SU-DHL-6 (cell line): ENCODE data around the gene CEP164.

Experiments
- H2AFZ ChIP-seq: fragments of 200-600 bp; sonication (generic); 2 replicates; pipeline ENCODE4 v1.6.1; 2014; ENCODE audit warnings: low read depth, mild to moderate bottlenecking, moderate library complexity, mixed read lengths, antibody characterized with exemption, low read length; ENCODE audit not compliant: severe bottlenecking
- H3F3A ChIP-seq: fragments of 200-600 bp; shearing (Covaris generic); 2 replicates; pipeline ENCODE4 v1.6.0; 2016; ENCODE audit warnings: antibody characterized with exemption, mild to moderate bottlenecking; ENCODE audit not compliant: insufficient read depth
- H3K27ac ChIP-seq: fragments of 200-600 bp; sonication (generic); 2 replicates; pipeline ENCODE4 v1.5.1; 2016; ENCODE audit warnings: low read depth, mild to moderate bottlenecking, low read length, moderate library complexity, mixed read lengths
- H3K27me3 ChIP-seq: fragments of 200-600 bp; sonication (generic), shearing (Covaris generic); 2 replicates; pipeline ENCODE4 v1.6.0; 2014; ENCODE audit warnings: mild to moderate bottlenecking, low read length
- H3K36me3 ChIP-seq: fragments of 200-600 bp; sonication (generic); 2 replicates; pipeline ENCODE4 v1.6.1; 2014; ENCODE audit warnings: mild to moderate bottlenecking, low read length, mixed read lengths
- H3K4me2 ChIP-seq: fragments of 300-600, 200-600 bp; shearing (Covaris generic), sonication (generic); 2 replicates; pipeline ENCODE4 v1.6.0; 2014; ENCODE audit warnings: low read length, low read depth, mild to moderate bottlenecking; ENCODE audit not compliant: poor library complexity, severe bottlenecking
- H3K4me3 ChIP-seq: fragments of 200-600 bp; sonication (generic); 2 replicates; pipeline ENCODE4 v1.5.1; 2014; ENCODE audit warnings: antibody characterized with exemption, low read length, mild to moderate bottlenecking, mixed read lengths; ENCODE audit not compliant: insufficient read depth, poor library complexity, severe bottlenecking
- H3K79me2 ChIP-seq: fragments of 200-600 bp; sonication (generic); 2 replicates; pipeline ENCODE4 v1.6.1; 2014; ENCODE audit warnings: mild to moderate bottlenecking, low read length, moderate library complexity; ENCODE audit not compliant: insufficient read depth
- H3K9ac ChIP-seq: fragments of 200-600 bp; sonication (generic); 2 replicates; pipeline ENCODE4 v1.7.0; 2014; ENCODE audit warnings: mild to moderate bottlenecking, low read length
- H3K9me2 ChIP-seq: fragments of 200-600 bp; sonication (generic); replicated peaks from 2 replicates; pipeline ENCODE4 v1.6.1; 2014; ENCODE audit warnings: low read length; ENCODE audit not compliant: insufficient read depth
- H3K9me3 ChIP-seq: fragments of 200-600 bp; sonication (generic); 2 replicates; pipeline ENCODE4 v1.6.1; 2014; ENCODE audit warnings: low read length, mixed read lengths; ENCODE audit not compliant: insufficient read depth
- H4K20me1 ChIP-seq: fragments of 200-600 bp; sonication (generic); 2 replicates; pipeline ENCODE4 v1.6.1; 2014; ENCODE audit warnings: low read depth, mild to moderate bottlenecking, antibody characterized with exemption, low read length, moderate library complexity, mixed read lengths
- EZH2phosphoT487 ChIP-seq: fragments of 200-600 bp; sonication (generic), shearing (Covaris generic); conservative IDR thresholded peaks from 2 replicates; pipeline ENCODE4 v1.6.1; 2018; ENCODE audit warnings: mild to moderate bottlenecking, antibody characterized with exemption, low read length, moderate library complexity, mixed read lengths
- TF ChIP-seq, protein P1 (sequence below): fragments of 200-600 bp; sonication (generic); IDR thresholded peaks from one replicate; pipeline ENCODE4 v1.5.1; 2017; ENCODE audit warnings: antibody characterized with exemption, mild to moderate bottlenecking, low read length, moderate library complexity; ENCODE audit not compliant: insufficient read depth, poor library complexity, severe bottlenecking

Gene CEP164

DNA sequence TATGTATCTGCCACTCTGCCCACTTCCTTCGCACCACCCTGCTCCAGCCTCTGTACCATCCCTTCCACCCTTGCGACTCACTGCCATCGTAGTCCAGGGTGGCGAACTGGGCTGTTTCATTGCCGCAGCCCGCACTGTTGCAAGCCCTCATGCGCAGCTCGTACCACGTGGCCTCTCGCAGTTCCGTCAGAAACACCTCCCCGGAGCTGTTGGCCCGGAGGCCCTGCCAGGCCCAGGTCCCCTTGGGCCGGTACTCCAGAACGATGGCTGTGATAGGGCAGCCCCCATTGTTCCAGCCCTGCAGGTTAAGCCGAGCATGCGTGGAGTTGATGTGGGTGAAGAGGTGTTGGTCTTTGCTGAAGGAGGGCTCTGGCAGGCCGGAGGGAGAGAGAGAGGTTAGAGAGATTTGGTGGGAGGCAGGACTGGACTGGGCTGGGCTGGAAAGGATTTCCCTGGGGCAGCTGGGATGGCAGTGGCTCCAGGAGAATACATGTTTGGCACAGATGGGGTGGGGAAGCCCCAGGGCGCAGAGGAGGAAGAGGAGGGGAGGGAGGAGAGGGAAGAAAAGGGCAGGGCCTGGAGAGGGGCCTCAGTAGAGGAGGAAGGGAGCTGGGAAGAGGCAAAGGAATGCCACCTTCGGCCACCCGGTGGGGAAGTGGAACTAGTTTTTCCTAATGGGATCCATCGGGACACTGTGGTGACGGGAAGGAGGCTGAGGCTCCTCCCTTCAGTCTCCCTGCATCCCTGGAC lies 109.6 kb downstream of the CEP164 start:
- no peak overlapping the region for H2AFZ ChIP-seq
- no peaks in the 10 kb centered on the region for H3K9me3 ChIP-seq
- H4K20me1 ChIP-seq = no peaks in the 10 kb centered on the region

DNA sequence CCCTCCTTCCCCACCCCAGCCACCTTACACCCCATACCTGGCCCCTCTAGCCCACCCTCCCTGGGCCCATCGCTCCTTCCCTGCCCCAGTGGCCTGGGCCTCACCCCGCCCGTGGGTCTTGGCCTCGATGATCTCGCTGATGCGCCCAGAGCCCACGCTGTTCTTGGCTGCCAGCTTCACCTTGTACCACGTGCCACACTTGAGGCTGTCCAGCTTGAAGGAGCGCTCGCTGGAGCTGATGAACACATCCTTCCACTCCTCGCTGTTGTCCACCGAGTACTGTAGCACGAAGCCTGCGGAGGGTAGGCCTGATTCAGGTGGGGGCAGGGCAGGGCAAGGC lies 110.1 kb downstream of the CEP164 start:
- no peaks in the 10 kb centered on the region for H3K79me2 ChIP-seq
- no peak overlapping the region for H2AFZ ChIP-seq
- no peaks in the 10 kb centered on the region for H4K20me1 ChIP-seq
- TF ChIP-seq, protein P1, sequence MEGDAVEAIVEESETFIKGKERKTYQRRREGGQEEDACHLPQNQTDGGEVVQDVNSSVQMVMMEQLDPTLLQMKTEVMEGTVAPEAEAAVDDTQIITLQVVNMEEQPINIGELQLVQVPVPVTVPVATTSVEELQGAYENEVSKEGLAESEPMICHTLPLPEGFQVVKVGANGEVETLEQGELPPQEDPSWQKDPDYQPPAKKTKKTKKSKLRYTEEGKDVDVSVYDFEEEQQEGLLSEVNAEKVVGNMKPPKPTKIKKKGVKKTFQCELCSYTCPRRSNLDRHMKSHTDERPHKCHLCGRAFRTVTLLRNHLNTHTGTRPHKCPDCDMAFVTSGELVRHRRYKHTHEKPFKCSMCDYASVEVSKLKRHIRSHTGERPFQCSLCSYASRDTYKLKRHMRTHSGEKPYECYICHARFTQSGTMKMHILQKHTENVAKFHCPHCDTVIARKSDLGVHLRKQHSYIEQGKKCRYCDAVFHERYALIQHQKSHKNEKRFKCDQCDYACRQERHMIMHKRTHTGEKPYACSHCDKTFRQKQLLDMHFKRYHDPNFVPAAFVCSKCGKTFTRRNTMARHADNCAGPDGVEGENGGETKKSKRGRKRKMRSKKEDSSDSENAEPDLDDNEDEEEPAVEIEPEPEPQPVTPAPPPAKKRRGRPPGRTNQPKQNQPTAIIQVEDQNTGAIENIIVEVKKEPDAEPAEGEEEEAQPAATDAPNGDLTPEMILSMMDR = no peak
- no peak for TF ChIP-seq EZH2phosphoT487
- no peaks in the 10 kb centered on the region for H3K36me3 ChIP-seq
- no peak overlapping the region for H3K4me2 ChIP-seq
- no peaks in the 10 kb centered on the region for H3F3A ChIP-seq
- no peaks in the 10 kb centered on the region for H3K9me3 ChIP-seq
- H3K9ac ChIP-seq = no peak overlapping the region
- H3K9me2 ChIP-seq = no peaks in the 10 kb centered on the region
- no peaks in the 10 kb centered on the region for H3K27me3 ChIP-seq
- no peak overlapping the region for H3K4me3 ChIP-seq
- no peak overlapping the region for H3K27ac ChIP-seq

More for the DNA sequence above, 109.6 kb downstream of the CEP164 start:
- H3K4me3 ChIP-seq = no peak overlapping the region
- no peak overlapping the region for H3K27ac ChIP-seq
- H3K27me3 ChIP-seq = no peaks in the 10 kb centered on the region
- no peak overlapping the region for H3K4me2 ChIP-seq
- TF ChIP-seq, protein P1 = no peak
- TF ChIP-seq EZH2phosphoT487 = no peak
- no peaks in the 10 kb centered on the region for H3K79me2 ChIP-seq
- no peaks in the 10 kb centered on the region for H3K36me3 ChIP-seq
- H3F3A ChIP-seq = no peaks in the 10 kb centered on the region
- H3K9ac ChIP-seq = no peak overlapping the region
- H3K9me2 ChIP-seq = no peaks in the 10 kb centered on the region

DNA sequence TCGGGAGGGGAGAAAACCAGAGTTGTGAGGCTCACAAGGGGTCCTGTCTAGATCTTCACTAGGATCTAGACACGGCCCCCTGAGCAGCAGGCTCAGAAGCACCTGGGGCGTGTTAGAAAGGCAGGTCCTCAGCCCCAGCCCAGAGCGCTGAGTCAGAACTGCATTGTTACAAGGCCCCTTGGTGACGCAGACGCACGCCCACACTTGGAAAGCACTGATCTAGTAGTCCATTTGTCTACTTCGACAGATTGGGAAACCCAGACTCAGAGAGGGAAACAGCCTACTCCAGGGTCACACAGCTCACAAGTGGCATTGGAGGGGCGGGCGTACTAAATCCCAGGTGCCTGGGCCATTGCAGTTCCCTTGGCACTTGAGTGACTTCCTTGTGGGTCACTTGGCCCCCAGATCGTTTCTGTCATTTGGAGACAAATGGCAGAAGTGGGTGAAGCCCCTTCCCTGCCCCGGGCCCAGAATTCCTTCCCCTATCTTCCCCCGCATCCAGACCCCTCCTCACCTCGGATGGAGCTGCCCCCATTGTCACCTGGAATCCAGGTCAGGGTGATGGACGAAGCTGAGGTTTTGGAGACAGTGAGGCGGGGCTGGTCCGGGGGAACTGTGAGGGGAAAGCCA lies 110.8 kb downstream of the CEP164 start:
- Histone ChIP-seq H3K27me3 (no peaks in the 10 kb centered on the region), H3K4me2 (no peak overlapping the region), H3F3A (no peaks in the 10 kb centered on the region), H3K9ac (no peak overlapping the region), H3K9me3 (no peaks in the 10 kb centered on the region), H3K4me3 (no peak overlapping the region), H3K27ac (no peak overlapping the region), H3K36me3 (no peaks in the 10 kb centered on the region), H2AFZ (no peak overlapping the region), H3K9me2 (no peaks in the 10 kb centered on the region), H3K79me2 (no peaks in the 10 kb centered on the region), H4K20me1 (no peaks in the 10 kb centered on the region)
- TF ChIP-seq, protein P1 = no peak
- TF ChIP-seq EZH2phosphoT487 = no peak
